Common myeloid progenitor, CD34-positive (primary cell): ENCODE results near the gene CFAP61.

ENCODE experiments used
- CTCF ChIA-PET: fragments of 350-600 bp; sonication (Branson Sonifier 250); formaldehyde crosslinking; loops from one replicate; lab custom pipeline; 2021; ENCODE audit warnings: antibody characterized with exemption; lab: Charles Lee
- POLR2A ChIA-PET: fragments of 350-600 bp; sonication (Branson Sonifier 250); formaldehyde crosslinking; loops from one replicate; lab custom pipeline; 2021; ENCODE audit warnings: antibody characterized with exemption; lab: Charles Lee
- DNase-seq, 3 donors: peaks; one replicate each; pipeline versions ENCODE4 v3.0.0 to v3.0.0-alpha.2; 2013
- H3K27ac ChIP-seq, 2 experiments: 1 replicate in 1 of 2; 2 replicates in 1 of 2; pipeline ENCODE4 v1.7.0; 2013; ENCODE audit warnings: inconsistent platforms in 2 of 2, low read length in 2 of 2, mild to moderate bottlenecking in 2 of 2, low read depth in 1 of 2, moderate library complexity in 1 of 2; ENCODE audit not compliant: severe bottlenecking in 2 of 2, insufficient read depth in 1 of 2, poor library complexity in 1 of 2
- H3K27me3 ChIP-seq, 5 experiments: replicated peaks in 2 of 5; 1 replicate in 3 of 5; 2 replicates in 2 of 5; pipeline versions ENCODE4 v1.6.1 to v1.7.0; 2013; ENCODE audit warnings: low read length in 4 of 5, mild to moderate bottlenecking in 2 of 5, moderate library complexity in 2 of 5, inconsistent platforms in 1 of 5; ENCODE audit not compliant: insufficient read depth in 5 of 5, control insufficient read depth in 4 of 5
- H3K36me3 ChIP-seq, 4 experiments: 1 replicate in 2 of 4; 2 replicates in 2 of 4; pipeline versions ENCODE4 v1.6.1 to v1.7.0; 2013; ENCODE audit warnings: low read length in 3 of 4, control low read depth in 1 of 4, mild to moderate bottlenecking in 1 of 4; ENCODE audit not compliant: control insufficient read depth in 4 of 4, insufficient read depth in 4 of 4
- H3K4me1 ChIP-seq, 4 experiments: 1 replicate in 3 of 4; 2 replicates in 1 of 4; pipeline versions ENCODE4 v1.6.1 to v1.7.1; 2013; ENCODE audit warnings: low read length in 3 of 4, mild to moderate bottlenecking in 3 of 4, control low read depth in 1 of 4, inconsistent platforms in 1 of 4, moderate library complexity in 1 of 4; ENCODE audit not compliant: control insufficient read depth in 4 of 4, insufficient read depth in 4 of 4; ENCODE audit errors: control extremely low read depth in 1 of 4
- H3K4me3 ChIP-seq, 7 experiments: 1 replicate in 4 of 7; 2 replicates in 3 of 7; pipeline versions ENCODE4 v1.5.1 to v1.7.0; 2013; ENCODE audit warnings: mild to moderate bottlenecking in 7 of 7, low read length in 6 of 7, moderate library complexity in 6 of 7, inconsistent platforms in 2 of 7, low read depth in 2 of 7, control low read depth in 1 of 7; ENCODE audit not compliant: insufficient read depth in 4 of 7, control insufficient read depth in 1 of 7; ENCODE audit errors: extremely low read depth in 1 of 7
- H3K9me3 ChIP-seq, 5 experiments: 1 replicate in 4 of 5; 2 replicates in 1 of 5; pipeline versions ENCODE4 v1.6.1 to v1.7.1; 2013; ENCODE audit warnings: low read length in 4 of 5, mild to moderate bottlenecking in 2 of 5, inconsistent platforms in 1 of 5, low read depth in 1 of 5, moderate library complexity in 1 of 5; ENCODE audit not compliant: control insufficient read depth in 4 of 5, insufficient read depth in 2 of 5; ENCODE audit errors: control extremely low read depth in 1 of 5
- WGBS: methylation state at CpG from one replicate; pipeline ENCODE4 v1.1.5; 2013; ENCODE audit not compliant: insufficient coverage; 5-methylcytosine and 5-hydroxymethylcytosine counted together

The CFAP61 gene

GRCh38 chr20:20289331-20289730 lies 237.0 kb downstream of the CFAP61 start:
- ChIA-PET POLR2A (no interaction called here), CTCF (no interaction called here)
- peaks cover 0 to 3% (median 0%) of the 10 kb centered on the region in 5 experiments for H3K9me3 ChIP-seq
- H3K36me3 ChIP-seq: no peaks in the 10 kb centered on the region
- H3K4me1 ChIP-seq: no peaks in the 10 kb centered on the region
- no peak for DNase-seq
- H3K27ac ChIP-seq: no peak overlapping the region
- H3K4me3 ChIP-seq: no peak overlapping the region
- WGBS: 88% methylated on average over 1 of the region's 3 CpGs
- H3K27me3 ChIP-seq: peaks cover 0 to 3% (median 1%) of the 10 kb centered on the region in 5 experiments

- Histone ChIP-seq H3K9me3 (peaks cover 0 to 1% (median 0%) of the 10 kb centered on the region in 5 experiments), H3K36me3 (no peaks in the 10 kb centered on the region), H3K27me3 (peaks cover 0 to 3% (median 0%) of the 10 kb centered on the region in 5 experiments), H3K27ac (no peak overlapping the region), H3K4me1 (no peaks in the 10 kb centered on the region), H3K4me3 (no peak overlapping the region)
- no peak for DNase-seq
- CTCF ChIA-PET: no interaction called here
- 97% methylated on average over 3 of the region's 4 CpGs for WGBS
- POLR2A ChIA-PET: no interaction called here
These were observed 240.1 kb downstream of the CFAP61 start for GRCh38 chr20:20292472-20292871.

DNA sequence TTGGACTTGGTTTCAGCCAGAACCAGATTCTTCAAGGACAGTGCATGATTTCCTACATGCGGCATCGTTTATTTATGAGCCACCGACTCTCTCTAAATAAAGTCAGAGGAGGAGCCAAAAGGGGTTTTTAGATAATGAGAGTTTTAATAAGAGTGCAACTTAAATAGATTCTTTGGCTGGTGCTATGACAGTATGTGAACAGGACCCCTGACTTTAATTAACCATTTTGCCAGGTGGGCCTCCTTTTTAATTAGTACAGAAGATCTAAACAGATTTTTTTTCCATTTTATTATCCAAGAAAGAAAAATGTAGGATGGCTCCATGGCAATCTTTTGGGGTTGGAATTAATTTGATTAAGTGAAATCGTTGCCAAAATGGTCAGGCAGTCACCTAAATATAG lies 240.8 kb downstream of the CFAP61 start:
- no peak overlapping the region for H3K27ac ChIP-seq
- peaks cover 0 to 1% (median 0%) of the 10 kb centered on the region in 5 experiments for H3K27me3 ChIP-seq
- WGBS: 80% methylated on average over 2 of the region's 4 CpGs
- POLR2A ChIA-PET: no interaction called here
- no peak for DNase-seq
- H3K4me3 ChIP-seq: no peak overlapping the region
- peaks cover 0 to 1% (median 0%) of the 10 kb centered on the region in 5 experiments for H3K9me3 ChIP-seq
- no peaks in the 10 kb centered on the region for H3K4me1 ChIP-seq
- no peaks in the 10 kb centered on the region for H3K36me3 ChIP-seq
- CTCF ChIA-PET: no interaction called here

- DNase-seq: no peak
- no peaks in the 10 kb centered on the region for H3K4me1 ChIP-seq
- H3K9me3 ChIP-seq: peaks cover 0 to 1% (median 0%) of the 10 kb centered on the region in 5 experiments
- POLR2A ChIA-PET: no interaction called here
- H3K36me3 ChIP-seq: no peaks in the 10 kb centered on the region
- 91% methylated on average over 3 of the region's 7 CpGs for WGBS
- no peak overlapping the region for H3K27ac ChIP-seq
- no peak overlapping the region for H3K4me3 ChIP-seq
- peaks cover 0 to 1% (median 0%) of the 10 kb centered on the region in 5 experiments for H3K27me3 ChIP-seq
- CTCF ChIA-PET: no interaction called here
These were observed 241.5 kb downstream of the CFAP61 start for GRCh38 chr20:20293691-20294385.

GRCh38 chr20:20295621-20296498 lies 243.5 kb downstream of the CFAP61 start:
- ChIA-PET POLR2A (no interaction called here), CTCF (no interaction called here)
- Histone ChIP-seq H3K9me3 (peaks cover 0 to 1% (median 0%) of the 10 kb centered on the region in 5 experiments), H3K27ac (no peak overlapping the region), H3K27me3 (no peaks in the 10 kb centered on the region), H3K36me3 (no peaks in the 10 kb centered on the region), H3K4me1 (no peaks in the 10 kb centered on the region), H3K4me3 (no peak overlapping the region)
- 93% methylated on average over 2 of the region's 6 CpGs for WGBS
- DNase-seq: peak in 2 of 3 donors; percentile 18 to 37

DNA sequence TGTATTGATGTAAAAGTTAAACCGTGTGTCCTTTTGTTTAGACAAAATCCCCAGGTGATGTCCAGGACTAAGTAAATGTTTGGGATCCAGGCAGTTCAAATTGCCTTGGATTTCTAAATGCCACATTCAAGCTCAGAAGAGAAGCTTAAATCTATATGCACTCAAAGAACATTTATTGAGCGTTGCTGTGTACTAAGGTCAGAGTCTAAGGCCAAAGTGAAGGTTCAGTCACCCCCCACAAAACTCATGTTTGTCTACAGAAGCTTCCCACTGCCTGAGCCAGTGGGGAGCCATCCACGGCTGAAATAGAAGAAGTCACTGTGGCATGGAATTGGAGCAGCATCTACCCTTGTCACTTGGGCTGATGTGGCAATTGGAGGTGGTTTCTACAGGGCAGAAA lies 244.8 kb downstream of the CFAP61 start:
- Histone ChIP-seq H3K4me3 (no peak overlapping the region), H3K27me3 (no peaks in the 10 kb centered on the region), H3K36me3 (no peaks in the 10 kb centered on the region), H3K27ac (no peak overlapping the region), H3K4me1 (no peaks in the 10 kb centered on the region), H3K9me3 (no peaks in the 10 kb centered on the region)
- no peak for DNase-seq
- ChIA-PET CTCF (no interaction called here), POLR2A (no interaction called here)
- WGBS: 91% methylated on average over 3 of the region's 3 CpGs

DNA sequence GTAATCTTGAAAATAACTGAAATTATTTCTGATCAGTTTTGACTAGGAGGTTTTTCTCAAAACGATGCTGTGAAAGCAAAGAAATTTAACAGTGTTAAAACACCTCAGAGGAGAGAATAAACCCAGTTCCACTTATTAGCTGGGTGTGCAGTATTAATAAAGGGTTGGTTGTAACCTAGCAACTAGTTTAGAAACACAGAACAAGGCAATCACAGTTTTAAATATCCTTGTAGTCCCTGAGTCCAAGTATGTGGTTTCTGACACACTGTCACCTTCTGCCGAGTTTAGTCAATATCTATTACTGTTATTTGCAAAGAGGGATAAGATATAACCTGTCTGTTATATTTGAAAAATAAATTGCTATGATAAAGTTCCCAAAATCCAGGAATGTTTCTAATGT lies 245.4 kb downstream of the CFAP61 start:
- POLR2A ChIA-PET: no interaction called here
- WGBS: no CpG with 5 or more reads among the region's 2 CpGs
- Histone ChIP-seq H3K9me3 (no peaks in the 10 kb centered on the region), H3K36me3 (no peaks in the 10 kb centered on the region), H3K27me3 (no peaks in the 10 kb centered on the region), H3K4me3 (no peak overlapping the region), H3K27ac (no peak overlapping the region), H3K4me1 (no peaks in the 10 kb centered on the region)
- CTCF ChIA-PET: no interaction called here
- DNase-seq: no peak
